Limb (tissue), 2 donors: ENCODE measurements around the gene HSD17B8.
"Not testable (repeated sequence)": the region's sequence is repeated elsewhere in the genome, so short reads cannot be mapped to it uniquely, and the experiment has no call there.

Experiments
- DNase-seq, 2 donors: peaks; one replicate each; pipeline ENCODE4 v3.0.0-alpha.2; 2016; ENCODE audit errors: extremely low spot score in 2 of 2

Gene HSD17B8

DNA sequence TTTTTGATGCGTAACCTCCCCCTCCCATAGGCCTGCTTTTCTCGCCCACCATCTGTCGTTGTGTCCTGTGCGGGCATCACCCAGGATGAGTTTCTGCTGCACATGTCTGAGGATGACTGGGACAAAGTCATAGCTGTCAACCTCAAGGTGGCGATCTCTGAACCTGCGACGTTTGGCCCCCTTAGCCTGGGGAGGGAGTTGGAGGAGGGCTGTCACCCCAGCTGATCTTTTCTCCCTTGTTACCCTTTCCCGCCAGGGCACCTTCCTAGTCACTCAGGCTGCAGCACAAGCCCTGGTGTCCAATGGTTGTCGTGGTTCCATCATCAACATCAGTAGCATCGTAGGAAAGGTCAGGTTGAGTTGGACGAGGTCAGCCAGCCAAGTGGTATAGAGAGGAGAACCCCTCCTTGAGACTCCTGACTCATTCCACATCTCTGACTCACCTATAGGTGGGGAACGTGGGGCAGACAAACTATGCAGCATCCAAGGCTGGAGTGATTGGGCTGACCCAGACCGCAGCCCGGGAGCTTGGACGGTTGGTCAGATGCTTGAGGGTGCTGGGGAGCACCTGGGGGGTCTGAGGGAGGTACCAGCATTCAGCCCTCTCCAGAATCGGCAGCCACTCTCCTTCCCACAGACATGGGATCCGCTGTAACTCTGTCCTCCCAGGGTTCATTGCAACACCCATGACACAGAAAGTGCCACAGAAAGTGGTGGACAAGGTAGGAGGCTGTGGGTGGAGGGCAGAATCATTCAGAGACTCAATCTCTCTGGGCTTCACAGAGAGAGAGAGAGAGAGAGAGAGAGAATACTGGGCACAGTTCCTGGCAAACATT is 954 bp downstream of the HSD17B8 start:
- DNase-seq: no peak

DNA sequence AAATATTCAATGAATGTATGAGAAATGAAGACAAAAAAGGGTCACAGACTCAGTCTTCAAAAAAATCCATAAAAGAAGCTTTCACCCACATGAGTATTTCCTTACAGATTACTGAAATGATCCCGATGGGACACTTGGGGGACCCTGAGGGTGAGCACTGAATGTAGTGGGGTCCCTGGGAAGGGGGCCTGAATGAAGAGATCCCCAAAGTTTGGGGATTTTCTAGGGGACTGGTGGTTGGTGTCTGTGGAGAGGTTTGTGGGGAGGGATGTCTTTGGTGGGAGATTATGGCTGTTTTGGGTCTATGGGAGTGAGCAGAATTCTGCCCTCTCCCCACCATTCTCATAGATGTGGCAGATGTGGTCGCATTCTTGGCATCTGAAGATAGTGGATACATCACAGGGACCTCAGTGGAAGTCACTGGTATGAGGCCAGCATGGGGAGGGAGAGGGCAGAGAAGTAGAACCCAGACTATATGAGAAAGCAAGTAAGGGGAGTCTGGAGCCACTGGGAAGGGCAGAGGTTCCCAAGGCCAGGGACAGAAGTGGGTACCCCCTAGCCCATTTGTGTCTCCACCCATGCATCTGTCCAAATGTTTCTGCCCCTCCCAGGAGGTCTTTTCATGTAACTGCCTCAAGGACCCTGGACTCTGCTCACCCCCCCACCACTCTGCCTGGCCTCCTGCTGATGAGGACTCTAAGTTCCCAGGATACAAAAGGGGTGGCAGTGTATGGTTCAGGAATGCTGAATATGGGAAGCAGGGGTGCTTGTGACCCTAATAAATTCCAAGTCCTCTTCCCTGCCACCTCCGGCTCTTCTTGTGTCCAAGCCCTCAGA is 1.8 kb downstream of the HSD17B8 start:
- no peak for DNase-seq

DNA sequence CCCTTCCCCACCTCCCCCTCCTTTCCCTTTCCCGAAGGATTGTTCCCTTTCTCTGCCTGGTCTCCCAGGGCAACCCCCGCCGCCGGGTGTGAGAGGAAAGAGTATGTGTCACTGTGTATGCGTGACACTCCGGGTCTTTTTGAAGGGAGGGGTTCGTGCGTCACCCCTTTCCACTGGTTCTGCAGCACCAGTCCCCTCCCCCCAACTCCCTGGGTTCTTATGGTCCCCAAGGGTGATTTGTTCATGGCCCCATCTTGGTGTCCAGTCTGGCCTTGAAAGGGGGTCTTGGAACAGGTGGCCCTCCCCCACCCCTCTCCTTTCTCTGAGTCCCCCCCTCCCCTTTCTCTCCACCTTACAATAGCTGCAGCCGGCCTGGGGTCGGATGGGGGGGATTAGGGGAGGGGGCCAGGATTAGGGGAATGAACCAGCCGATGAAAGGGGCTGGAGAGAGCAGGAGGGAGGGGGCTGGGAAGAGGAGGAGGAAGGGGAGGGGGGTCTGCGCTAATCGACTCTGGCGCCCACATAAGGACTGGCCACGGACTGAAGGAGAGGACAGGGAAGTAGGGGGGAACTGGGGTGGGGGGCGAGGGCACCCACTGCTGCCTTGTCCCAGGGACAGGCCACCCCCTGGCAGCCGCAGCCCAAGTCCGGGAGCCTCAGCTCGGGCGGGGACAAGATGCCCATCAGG is 2.6 kb downstream of the HSD17B8 start:
- peak in 1 of 2 donors; percentile 66 for DNase-seq

DNA sequence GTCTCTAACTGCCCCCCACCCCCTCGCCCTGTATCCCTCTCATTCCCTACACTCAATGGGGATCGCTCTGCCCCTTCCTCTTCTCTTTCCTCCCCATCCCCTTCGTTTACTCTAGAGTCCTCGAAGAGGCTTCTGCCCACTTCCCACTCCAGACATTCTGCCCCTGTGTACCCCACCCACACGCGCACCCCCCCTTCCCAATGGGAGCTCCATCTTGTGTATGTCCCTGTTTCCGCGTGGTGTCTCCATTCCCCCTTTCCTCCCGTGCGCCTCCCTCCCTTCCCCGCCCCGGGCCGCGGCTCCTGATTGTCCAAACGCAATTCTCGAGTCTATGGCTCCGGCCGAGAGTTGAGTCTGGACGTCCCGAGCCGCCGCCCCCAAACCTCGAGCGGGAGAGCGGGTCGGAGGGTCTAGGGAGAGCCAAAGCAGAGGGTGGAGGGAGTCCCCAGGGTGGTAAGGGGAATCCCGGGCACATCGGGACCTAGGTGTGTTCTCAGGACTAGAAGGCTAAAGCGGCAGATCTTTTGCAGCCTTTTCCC is 3.2 kb downstream of the HSD17B8 start:
- DNase-seq: peak; percentile 50 to 82

DNA sequence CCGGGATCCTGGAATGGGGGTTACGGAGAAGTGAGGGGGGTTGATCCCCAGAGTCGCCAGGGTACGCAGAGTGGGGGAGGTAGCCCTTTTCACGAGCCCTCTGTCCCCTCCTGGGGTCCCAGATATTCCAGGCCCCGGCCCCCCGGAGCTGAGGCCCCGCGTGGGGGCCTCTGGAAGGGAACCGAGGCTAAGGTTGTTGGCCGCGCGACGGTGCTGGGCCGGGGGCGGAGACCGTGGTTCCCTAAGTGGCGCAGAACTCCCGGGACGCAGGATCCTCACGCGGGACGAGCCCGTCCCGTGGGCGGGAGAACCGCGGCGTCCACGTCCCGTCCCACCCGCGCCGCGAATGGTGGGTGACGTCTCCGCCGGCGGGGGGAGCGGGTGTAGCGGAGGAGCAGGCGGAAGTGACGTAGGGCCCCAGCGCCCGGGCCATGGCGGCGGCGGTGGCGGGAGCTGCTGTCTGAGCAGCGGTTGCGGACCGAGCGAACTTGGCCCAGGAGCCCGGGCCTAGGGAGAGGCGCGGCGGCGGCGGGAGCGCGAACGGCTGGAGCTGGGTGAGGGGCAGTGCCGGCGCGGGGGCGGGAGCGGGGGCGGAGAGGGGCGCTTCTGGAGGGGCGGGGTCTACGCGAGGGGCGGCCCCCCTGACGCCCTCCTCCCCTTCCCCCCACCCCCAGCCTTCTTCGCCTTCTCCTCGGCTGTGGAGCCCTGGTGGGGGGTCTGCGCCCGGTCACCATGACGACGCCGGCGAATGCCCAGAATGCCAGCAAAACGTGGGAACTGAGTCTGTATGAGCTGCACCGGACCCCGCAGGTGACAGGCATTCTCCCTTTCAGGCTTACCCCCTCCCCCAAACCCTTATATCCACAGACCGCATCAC is 3.9 kb downstream of the HSD17B8 start, which contains the start of gene RING1:
Gene RING1, plus strand, starts transcription at position 410 of the 877 bp plus-strand sequence. Its CDS starts 323 bp downstream, at position 733.
- peak; percentile 88 to 94 for DNase-seq

DNA sequence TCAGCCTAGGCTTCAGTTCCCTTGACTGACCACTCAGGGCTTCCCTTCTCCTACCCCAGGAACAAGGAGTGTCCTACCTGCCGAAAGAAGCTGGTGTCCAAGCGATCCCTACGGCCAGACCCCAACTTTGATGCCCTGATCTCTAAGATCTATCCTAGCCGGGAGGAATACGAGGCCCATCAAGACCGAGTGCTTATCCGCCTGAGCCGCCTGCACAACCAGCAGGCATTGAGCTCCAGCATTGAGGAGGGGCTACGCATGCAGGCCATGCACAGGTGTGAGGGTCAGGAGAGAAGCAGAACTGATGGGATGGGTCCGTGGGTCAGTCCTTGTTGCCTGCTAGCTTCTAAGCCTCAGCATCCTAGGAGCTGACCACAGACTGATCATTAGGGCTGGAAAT is 5.4 kb downstream of the HSD17B8 start:
- DNase-seq: no peak

DNA sequence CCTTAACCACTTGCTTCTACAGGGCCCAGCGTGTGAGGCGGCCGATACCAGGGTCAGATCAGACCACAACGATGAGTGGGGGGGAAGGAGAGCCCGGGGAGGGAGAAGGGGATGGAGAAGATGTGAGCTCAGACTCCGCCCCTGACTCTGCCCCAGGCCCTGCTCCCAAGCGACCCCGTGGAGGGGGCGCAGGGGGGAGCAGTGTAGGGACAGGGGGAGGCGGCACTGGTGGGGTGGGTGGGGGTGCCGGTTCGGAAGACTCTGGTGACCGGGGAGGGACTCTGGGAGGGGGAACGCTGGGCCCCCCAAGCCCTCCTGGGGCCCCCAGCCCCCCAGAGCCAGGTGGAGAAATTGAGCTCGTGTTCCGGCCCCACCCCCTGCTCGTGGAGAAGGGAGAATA is 6.7 kb downstream of the HSD17B8 start:
- DNase-seq: no peak

DNA sequence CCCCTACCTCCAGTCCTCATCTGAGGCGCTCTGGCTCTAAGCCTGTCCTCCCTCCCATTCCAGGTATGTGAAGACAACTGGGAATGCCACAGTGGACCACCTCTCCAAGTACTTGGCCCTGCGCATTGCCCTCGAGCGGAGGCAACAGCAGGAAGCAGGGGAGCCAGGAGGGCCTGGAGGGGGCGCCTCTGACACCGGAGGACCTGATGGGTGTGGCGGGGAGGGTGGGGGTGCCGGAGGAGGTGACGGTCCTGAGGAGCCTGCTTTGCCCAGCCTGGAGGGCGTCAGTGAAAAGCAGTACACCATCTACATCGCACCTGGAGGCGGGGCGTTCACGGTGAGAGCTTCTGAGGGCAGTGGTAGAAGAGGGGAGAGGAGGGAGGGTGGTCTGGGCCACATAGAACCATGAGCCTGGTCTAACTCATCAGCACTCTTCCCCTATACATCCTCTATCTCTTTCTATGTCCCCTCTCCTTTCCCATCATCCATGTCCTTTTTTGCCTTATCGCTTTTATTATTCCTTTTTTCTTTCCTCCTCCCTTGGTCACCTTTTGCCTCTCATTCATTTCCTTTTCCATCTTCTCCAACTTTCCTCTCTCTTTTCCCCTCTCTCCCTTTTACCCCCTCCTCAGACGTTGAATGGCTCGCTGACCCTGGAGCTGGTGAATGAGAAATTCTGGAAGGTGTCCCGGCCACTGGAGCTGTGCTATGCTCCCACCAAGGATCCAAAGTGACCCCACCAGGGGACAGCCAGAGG is 7.4 kb downstream of the HSD17B8 start:
- DNase-seq: no peak

DNA sequence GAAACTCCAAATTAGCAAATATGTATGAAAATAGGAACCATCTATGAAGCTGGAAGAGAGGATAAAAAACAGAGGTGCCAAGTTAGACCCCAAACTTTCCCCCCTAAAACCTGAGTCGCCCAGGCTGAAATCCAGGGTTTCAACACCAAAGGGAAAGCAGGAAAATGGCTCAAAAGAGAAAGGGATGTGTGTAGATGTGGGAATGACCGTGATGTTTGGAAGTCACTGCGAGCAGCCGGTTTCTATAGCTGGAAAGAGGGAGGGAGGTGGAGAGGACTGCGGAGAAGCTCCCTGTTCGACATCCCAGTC is 8.4 kb downstream of the HSD17B8 start:
- DNase-seq: no peak

DNA sequence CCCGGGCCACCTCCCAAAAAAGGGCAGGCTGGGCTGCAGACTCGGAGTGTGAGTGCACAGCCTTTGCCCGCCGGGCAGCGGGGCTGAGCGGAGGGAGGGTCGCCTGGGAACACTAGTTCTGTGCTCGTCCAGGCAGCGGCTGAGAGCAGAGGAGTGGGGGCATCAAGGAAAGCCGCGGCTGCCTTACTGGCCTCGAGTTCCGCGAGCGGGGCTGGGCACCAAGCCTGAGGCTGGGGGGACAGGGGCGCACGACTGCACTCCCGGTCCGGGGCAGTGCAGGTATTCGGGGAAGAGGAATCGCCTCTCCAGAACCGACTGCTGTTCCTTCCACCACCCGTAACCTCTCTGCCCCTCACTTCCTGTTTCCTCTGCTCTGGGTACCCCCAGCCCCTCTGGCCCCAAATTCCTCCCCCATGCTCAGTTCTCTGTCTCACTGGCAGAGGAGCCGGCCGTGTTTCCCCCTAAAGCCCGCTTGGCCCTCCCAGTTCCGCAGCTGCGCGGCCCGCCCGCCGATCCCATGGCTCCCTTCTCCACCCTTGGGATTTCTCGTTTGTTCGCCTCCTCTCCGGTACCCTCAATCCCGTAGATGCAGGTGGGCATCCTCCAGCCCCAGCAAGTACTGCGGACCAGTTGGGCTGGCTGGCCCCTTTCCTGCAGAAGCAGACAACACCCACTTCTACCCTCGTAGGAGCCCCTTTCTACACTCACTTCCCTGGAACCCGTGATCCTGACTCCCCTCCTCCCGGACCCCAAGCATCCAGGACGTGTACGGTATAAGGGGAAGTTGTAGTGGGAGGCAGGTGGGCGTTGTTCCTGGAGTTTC is 8.9 kb downstream of the HSD17B8 start:
- peak; percentile 19 to 71 for DNase-seq

DNA sequence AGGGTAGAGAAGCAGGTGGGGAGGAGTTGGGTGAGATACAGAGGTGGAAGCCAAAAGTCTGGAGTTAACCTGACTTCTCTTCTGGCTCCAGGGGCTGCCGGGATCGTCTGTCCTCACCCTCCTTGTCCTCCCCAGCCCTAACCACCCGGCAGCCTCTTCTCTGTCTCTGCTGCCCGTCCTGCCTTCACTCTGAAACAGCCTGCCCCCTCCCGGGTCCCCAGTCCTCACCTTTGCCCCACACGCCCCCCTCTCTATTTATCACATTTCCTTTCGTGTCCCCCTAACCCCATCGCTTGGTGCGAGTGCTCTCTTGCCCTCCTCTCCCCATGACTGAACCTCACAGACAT is 9.5 kb downstream of the HSD17B8 start:
- no peak for DNase-seq

DNA sequence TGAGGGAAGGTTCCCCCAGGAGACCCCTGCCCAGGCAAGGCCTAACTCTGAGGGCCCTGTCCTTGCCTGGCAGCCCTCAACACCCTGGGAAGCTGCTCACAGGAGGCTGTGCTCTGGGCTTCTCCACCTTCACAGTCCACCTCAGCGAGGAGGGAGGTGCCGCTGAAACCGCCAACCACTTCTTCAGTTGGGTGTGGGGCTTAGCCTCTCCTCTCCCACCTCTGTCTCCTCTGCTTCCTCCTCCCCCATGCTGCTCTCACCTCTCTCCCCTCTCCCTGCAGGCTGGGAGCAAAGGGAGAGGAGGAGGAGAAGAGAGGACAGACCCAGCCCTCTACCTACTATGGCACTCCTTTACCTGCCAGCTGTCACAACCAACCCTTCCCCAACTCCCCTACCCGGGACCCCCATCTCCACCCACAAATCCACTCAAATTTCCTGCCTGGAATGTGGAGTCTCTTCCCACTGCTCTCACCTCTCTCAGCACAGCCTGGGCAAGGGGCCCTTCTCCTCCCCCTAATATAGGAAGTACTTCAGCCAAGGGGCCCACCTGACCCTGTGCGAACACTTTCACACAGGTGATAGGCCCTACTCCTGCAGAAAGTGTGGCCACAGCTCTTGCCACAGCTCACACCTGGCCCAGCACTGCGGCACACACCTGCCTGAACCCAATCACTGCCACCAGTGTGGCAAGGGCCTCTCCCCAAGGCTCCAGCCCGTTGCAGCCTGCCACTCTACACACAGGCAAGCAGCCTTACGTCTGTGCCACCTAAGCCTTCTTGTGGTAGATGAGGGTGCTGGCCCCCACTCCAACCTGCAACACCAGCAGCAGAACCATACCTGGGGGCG is 11.0 kb downstream of the HSD17B8 start:
- DNase-seq: no peak

DNA sequence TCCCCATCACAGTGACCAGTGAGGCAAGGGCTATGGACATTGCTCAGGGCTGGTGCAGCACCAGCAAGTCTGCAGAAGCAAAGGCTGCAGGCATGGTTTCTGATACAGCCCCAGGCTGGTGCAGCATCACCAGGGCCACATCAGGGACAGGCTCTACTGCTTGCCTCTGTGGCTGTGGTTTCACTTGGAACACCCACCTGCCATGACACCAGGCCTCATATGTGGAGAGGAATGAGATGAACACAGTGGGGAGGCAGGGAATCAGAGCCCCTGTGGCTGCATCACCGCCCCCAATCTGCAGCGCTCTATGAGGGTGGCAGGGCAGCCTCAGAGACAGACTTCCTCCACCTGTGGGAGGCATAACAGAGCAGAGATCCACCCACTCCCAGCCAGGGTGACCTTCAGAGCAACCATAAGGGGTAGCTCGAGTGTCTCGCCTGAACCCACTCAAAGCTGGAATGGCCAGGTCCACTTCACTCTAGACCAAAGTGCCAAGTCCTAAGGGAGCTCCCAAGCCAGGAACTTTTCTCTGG is 11.7 kb downstream of the HSD17B8 start:
- no peak for DNase-seq

DNA sequence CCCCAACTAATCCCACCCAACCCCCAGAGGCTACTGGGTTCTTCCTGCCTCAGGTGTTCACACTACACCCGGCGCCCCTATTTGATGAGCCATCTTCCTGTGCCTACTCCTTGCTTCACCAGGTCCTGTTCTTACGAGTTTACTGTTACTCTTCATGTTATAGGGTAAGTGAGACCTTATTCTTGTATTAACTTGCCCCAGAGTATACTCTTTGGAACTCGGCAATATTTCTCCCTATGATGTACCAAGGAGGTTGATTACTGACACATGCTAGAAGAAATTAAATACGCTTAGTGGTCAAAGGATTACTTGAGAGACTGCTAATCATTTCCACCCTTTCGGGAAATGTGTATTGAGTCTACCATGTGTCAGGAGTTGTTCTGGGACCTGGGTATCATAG is 12.8 kb downstream of the HSD17B8 start:
- no peak for DNase-seq

DNA sequence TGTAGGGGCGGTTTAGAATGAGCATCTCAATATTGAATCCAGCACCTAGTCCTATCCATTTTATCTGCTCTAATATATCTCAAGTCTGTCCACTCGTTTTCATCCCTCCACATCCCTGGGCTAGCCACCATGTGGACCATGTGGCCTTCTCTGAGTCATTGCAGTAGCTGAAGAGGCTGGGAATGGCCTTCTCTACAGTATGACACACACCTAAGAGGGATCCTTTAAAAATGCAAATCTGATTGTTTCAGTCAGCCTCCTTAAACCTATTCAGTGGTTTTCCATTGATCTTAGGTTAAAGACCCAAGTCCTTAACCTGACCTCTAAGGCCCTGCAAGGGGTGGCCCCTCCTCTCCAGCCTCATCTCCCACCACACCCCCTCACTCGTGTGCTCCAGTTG is 13.2 kb downstream of the HSD17B8 start:
- no peak for DNase-seq

DNA sequence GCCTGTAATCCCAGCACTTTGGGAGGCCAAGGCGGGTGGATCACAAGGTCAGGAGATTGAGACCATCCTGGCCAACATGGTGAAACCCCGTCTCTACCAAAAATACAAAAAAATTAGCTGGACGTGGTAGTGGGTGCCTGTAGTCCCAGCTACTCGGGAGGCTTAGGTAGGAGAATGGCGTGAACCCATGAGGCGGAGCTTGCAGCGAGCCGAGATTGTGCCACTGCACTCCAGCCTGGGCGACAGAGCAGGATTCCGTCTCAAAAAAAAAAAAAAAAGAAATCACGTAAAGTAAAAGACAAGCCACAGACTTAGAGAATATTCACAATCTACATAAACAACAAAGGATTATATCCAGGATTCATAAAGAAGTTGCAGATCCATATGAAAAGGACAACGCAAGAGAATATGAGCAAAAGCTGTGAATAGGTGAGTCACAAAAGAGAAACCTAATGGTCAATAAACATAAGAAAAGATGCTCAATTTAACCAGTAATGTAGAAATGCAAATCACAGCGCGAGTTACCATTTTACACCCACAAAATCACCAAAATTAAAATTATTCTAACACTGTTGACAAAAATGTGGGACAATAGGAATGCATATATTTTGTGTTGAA is 22.2 kb downstream of the HSD17B8 start:
- not testable (repeated sequence) for DNase-seq

DNA sequence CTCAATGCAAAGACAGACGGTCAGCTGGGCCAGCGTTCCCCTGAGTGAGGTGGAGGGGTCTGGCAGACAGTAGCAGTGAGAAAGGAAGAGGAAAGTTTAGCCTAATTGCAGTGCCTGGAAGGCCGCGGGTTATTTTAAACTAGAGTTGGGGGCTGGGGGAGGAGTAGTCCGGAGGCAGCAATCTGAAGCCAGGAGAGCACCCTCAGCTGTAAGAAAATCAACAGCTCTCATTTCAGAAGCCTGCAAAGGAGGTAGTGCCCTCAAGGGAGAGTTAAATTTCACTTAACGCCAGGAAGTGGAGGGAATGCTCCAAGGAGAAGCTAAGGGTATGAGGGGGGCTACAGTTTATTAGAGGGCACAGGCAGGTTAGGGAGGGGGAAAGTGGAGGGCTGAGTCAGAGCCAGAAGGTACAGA is 30.8 kb downstream of the HSD17B8 start:
- no peak for DNase-seq

DNA sequence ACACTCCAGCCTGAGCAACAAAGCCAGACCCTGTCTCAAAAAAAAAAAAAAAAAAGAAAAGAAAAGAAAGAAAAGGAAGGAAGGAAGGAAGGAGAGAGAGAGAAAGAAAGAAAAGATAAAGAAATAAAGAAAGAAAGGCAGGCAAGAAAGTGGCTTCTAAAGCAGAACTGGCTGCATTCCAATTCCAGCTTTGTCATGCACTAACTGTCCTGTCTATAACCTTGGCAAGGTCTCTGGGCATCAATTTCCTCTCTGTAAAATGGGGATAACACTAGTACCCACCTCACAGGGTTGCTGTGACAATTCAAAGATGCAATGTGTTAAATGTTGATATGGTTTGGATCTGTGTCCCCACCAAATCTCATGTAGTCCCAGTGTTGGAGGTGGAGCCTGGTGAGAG is 31.9 kb downstream of the HSD17B8 start:
- no peak for DNase-seq
